ENCODE results near the gene NHSL2. TPM values are rescaled to one million over a fixed set of nuclear protein-coding genes. Genes with fewer than 3 reads are reported as not detected.

Gene NHSL2
- total and polyA plus RNA-seq, 7 donors = 0.30 to 4.4 (median 1.9) TPM

- intact Hi-C loops (cut with DNase I) = no loop called here
- H3K27me3 ChIP-seq (ENCODE audit: insufficient read depth in 3 of 3, low read length in 2 of 3) = peaks cover 0 to 21% (median 0%) of the 10 kb centered on the region in 3 donors
- H3K36me3 ChIP-seq (ENCODE audit: insufficient read depth in 1 of 2, low read depth in 1 of 2) = no peaks in the 10 kb centered on the region
- no peaks in the 10 kb centered on the region for H3K4me1 ChIP-seq
- peak overlapping the region; percentile 41 for H3K27ac ChIP-seq
- 55 to 73% (median 63%) methylated on average over 11 to 12 of the region's 12 CpGs for WGBS, 3 donors
- H3K4me3 ChIP-seq = peak overlapping the region; percentile 43
- ATAC-seq = peak in 3 of 4 donors; percentile 28 to 46 (median 41)
- H3K9me3 ChIP-seq = no peaks in the 10 kb centered on the region
- peak in 1 of 2 donors; percentile 31 for DNase-seq
- no peak for TF ChIP-seq CTCF (IDR thresholded peaks at IDR 0.05)
Measured at GRCh38 chrX:72079607-72080006, 169.0 kb downstream of the NHSL2 start.

GRCh38 chrX:72080150-72080549, 169.5 kb downstream of the NHSL2 start:
- Histone ChIP-seq H3K27me3 (ENCODE audit: insufficient read depth in 3 of 3, low read length in 2 of 3) (peaks cover 0 to 21% (median 0%) of the 10 kb centered on the region in 3 donors), H3K36me3 (ENCODE audit: insufficient read depth in 1 of 2, low read depth in 1 of 2) (no peaks in the 10 kb centered on the region), H3K4me3 (peak overlapping the region; percentile 43), H3K9me3 (no peaks in the 10 kb centered on the region), H3K4me1 (no peaks in the 10 kb centered on the region), H3K27ac (peak overlapping the region; percentile 41)
- ATAC-seq (no peak), DNase-seq (no peak)
- WGBS, 3 donors = 74 to 82% (median 74%) methylated on average over 7 of the region's 7 CpGs
- intact Hi-C loops (cut with DNase I) = no loop called here
- no peak for TF ChIP-seq CTCF (IDR thresholded peaks at IDR 0.05)

- Histone ChIP-seq H3K27ac (no peak overlapping the region), H3K4me1 (no peaks in the 10 kb centered on the region)
Measured at GRCh38 chrX:72080800-72081199, 170.2 kb downstream of the NHSL2 start.

GRCh38 chrX:72081605-72082320, 171.1 kb downstream of the NHSL2 start:
- peaks cover 0 to 31% (median 0%) of the 10 kb centered on the region in 3 donors for H3K27me3 ChIP-seq (ENCODE audit: insufficient read depth in 3 of 3, low read length in 2 of 3)
- H3K36me3 ChIP-seq (ENCODE audit: insufficient read depth in 1 of 2, low read depth in 1 of 2) = no peaks in the 10 kb centered on the region
- no peak overlapping the region for H3K27ac ChIP-seq
- peak overlapping the region; percentile 24 for H3K4me3 ChIP-seq
- no peak for DNase-seq
- intact Hi-C loops (cut with DNase I) = no loop called here
- WGBS, 3 donors = 39 to 62% (median 46%) methylated on average over 11 to 12 of the region's 12 CpGs
- TF ChIP-seq CTCF (IDR thresholded peaks at IDR 0.05) = no peak
- no peaks in the 10 kb centered on the region for H3K9me3 ChIP-seq
- no peaks in the 10 kb centered on the region for H3K4me1 ChIP-seq
- ATAC-seq = peak in 2 of 4 donors; percentile 45 to 50

More at GRCh38 chrX:72080800-72081199, 170.2 kb downstream of the NHSL2 start:
- intact Hi-C loops (cut with DNase I) = no loop called here
- H3K9me3 ChIP-seq = no peaks in the 10 kb centered on the region
- DNase-seq = no peak
- H3K36me3 ChIP-seq (ENCODE audit: insufficient read depth in 1 of 2, low read depth in 1 of 2) = no peaks in the 10 kb centered on the region
- ATAC-seq = no peak
- H3K4me3 ChIP-seq = peak overlapping the region; percentile 43
- 70 to 75% (median 74%) methylated on average over 7 of the region's 7 CpGs for WGBS, 3 donors
- no peak for TF ChIP-seq CTCF (IDR thresholded peaks at IDR 0.05)
- H3K27me3 ChIP-seq (ENCODE audit: insufficient read depth in 3 of 3, low read length in 2 of 3) = peaks cover 0 to 26% (median 0%) of the 10 kb centered on the region in 3 donors
